GM12891 (cell line): ENCODE results near the gene CAMK1D.

Experiments used
- PAX5 ChIP-seq: IDR thresholded peaks from 2 replicates; pipeline ENCODE4 v1.6.1; 2011; ENCODE audit warnings: low read length, moderate library complexity, mild to moderate bottlenecking; ENCODE audit not compliant: insufficient read depth, severe bottlenecking
- POLR2A ChIP-seq: IDR thresholded peaks from 2 replicates; pipeline ENCODE4 v1.6.1; 2011; ENCODE audit warnings: low read depth, low read length, control low read depth
- POLR2AphosphoS5 ChIP-seq: IDR thresholded peaks from 2 replicates; pipeline ENCODE4 v1.6.1; 2011; ENCODE audit warnings: low read depth, low read length, control low read depth
- SPI1 ChIP-seq: IDR thresholded peaks from 2 replicates; pipeline ENCODE4 v1.6.1; 2011; ENCODE audit warnings: low read depth, low read length, control low read depth
- TAF1 ChIP-seq: IDR thresholded peaks from 2 replicates; pipeline ENCODE4 v1.6.1; 2011; ENCODE audit warnings: low read depth, low read length, control low read depth

- TF ChIP-seq POLR2A (no peak), POLR2AphosphoS5 (no peak), TAF1 (no peak), PAX5 (no peak), SPI1 (no peak)
Measured at GRCh38 chr10:12797471-12798262, 448.3 kb downstream of the CAMK1D start.
